COLO668 (cell line): Measurements from ENCODE around the gene IGF2.
A peak's percentile ranks its signal among the peaks of the same experiment; 100 is the strongest.

Experiments
- DNase-seq: peaks from one replicate; lab custom pipeline; 2025; ENCODE audit not compliant: unreplicated experiment; lab: John Stamatoyannopoulos, UW

The IGF2 gene

DNA sequence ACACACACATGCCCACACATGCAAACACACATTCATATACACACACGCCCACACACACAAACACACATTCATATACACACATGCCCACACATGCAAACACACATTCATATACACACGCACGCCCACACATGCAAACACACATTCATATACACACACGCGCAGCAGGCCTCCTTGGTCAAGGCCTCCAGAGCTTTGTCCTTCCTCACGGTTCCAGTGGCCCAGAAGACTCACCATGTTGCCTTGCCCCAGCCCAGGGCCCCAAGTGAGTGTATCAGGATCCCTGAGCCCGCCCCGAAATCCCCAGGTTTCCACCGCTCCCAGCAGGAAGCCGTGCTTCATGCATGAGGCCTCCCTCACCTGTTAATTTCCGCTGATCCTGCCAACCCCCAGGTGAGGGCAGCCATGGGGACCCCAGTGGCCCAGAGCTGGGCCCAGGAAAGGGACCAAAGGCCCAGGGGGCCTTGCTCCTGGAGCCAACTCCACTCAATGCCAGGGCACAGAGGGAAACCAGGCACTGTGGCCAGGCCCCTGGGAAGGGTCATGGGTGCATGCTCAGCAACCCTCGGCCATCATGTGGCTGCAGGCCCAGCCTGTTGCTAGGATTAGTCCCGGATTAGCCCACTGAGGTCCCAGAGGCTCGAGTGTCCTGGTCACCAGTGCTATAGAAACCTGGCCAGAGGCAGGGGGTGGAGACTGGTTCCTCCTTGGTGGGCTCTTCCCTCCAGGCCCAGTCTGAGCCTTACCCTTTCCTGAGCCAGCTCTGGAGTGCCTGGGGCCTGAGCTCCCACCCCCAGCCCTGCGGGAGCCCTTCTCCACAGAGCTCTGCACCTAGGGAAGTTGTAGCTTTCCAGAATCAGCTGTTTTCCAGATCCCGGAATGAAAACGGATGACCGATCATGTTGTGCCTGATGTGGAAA, 34.4 kb downstream of the IGF2 start:
- no peak for DNase-seq

DNA sequence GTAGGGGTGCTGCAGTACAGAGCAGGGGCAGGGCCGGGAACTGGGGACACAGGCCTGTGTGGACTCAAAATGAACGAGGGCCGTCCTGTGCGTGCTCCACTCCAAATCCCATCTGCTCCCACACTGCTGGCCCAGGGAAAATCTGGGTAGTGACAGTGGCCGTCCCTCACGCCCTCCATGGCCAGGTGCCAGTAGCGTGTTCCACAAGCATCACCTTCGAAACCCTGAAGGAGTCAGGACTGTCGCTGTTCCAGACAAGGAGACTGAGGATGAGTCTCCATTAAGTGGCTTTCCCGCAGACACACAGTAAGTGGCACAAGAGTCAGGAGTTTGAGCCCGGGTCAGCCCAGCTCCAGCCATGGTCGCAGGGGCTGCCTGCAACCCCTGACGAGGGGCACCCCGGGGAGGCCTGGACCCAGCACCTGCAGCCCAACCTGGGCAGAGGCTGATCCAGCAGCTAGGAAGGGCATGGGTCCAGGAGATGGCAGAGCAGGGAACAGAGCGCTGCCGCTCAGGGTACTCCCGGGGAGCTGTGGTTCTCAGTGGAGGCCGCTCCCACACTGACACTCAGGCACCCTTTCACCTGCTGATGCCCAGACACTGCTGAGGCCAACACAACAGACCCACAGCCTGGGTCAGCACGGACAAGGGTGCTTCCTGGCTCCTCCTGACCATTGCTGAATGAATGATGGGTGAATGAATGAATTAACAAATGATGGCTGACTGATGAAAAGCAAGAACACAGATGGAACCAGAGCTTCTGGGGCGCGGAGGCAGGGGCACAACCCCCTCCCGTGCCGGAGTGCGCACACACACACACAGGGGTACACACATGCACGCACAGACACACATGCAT, 35.3 kb downstream of the IGF2 start:
- DNase-seq, result no peak

DNA sequence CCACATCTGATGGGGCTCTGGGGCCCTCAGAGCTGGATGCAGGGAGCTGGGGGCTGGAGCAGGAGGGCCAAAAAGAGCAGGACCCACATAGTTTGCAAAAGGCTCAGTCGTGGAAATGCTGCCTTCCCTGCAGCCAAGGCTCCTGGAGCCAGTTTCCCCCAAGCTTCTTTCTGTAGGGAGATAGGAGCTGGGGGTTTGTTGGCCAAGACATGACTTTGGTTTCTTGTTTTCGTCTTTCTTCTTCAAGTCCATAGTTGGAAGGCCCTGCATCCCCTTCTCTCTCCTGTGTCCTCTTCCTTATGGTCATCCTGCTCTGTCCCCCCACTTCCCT, 36.3 kb downstream of the IGF2 start:
- DNase-seq, result no peak

DNA sequence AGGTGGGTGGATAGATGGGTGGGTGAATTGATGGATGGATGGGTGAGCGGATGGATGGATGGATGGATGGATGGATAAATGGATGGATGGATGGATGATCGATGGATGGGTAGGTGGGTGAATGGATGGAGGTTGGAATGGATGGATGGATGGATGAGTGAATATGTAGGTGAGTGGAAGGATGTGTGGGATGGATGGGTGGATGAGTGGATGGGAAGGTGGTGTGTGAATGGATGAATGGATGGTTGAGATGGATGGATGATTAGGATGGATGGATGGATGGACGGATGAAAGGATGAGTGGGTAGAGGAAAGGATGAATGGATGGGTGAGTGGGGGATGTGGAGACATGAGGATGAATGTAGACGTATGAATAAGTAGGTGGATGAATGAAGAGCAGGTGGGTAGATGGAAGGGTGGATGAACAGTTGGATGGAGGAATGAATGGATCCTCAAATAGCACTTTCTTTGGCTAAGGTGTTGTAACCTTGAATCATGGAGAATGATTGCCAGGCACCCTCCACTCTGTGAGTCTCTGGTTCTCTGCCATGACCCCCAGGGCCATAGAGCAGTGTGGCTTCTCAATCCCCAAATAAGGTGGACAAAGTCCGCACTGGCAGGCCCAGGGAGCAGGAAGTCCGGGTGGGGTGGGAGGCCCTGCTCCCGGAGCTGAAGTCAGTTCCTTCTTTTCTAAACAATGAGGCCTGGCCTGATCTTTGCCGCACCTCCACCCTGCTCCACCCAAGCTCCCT, 36.9 kb downstream of the IGF2 start:
- DNase-seq, result no peak

DNA sequence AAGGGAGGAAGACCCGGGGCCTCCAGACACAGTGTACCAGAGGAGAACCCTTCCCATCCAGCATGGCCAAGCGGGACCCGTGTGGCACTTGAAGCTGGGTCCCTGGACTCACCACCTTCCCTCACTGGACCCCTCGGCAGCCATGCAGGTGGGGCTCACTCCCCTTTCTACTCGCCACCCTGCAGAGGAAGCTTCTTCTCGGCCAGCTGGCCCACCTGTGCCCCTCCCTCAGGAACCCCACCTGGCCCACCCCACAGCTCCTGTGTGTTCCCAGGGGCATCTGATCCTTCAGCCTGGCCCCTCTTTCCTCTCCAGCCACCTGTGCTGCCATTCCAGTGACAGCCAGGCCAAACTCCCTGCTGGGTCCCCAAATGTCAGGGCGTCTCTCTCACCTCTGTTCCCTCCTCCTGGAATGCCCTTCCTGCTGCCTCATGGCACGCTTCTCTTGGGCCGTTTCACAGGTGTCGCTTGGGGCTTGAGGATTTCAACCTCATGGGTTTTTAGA, 38.0 kb downstream of the IGF2 start:
- DNase-seq, result no peak

DNA sequence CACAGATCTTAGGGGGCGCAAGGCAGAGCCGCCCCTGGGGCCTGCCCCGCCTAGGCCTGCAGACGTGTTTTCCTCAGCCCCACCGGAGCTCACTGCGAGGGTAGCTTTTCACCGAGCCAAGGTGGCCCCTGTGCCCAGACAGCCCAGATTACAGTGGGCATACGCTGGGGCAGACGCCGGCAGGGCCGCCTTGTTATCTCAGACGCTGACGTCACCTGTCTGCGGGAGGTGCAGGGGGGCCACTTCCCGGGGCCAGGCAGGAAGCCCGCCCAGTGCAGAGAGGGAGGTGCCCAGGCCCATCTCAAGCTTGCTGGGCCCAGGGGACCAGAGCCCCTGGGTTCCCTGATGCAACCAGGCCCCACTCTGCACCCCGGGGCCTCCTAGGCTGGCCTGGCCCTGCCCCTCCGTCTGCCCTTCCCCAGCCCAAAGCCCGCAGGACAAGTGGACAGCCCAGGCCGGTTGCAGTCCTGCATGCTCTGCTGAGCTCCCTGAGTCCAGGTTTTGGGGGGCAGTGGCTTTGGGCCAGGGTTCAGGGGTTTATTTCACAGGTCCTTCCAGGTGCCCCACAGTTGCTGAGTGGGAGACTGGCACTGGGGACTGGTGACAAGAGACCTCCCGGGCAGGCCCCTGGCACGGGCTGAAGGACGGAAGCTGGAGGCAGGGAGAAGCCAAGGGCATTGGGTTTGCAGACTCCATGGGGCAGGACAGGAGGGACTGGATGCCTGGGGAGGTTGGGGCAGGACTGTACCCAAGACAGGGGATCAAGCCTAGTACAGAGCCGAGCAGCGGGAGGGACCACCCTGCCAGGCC, 38.6 kb downstream of the IGF2 start:
- no peak for DNase-seq

DNA sequence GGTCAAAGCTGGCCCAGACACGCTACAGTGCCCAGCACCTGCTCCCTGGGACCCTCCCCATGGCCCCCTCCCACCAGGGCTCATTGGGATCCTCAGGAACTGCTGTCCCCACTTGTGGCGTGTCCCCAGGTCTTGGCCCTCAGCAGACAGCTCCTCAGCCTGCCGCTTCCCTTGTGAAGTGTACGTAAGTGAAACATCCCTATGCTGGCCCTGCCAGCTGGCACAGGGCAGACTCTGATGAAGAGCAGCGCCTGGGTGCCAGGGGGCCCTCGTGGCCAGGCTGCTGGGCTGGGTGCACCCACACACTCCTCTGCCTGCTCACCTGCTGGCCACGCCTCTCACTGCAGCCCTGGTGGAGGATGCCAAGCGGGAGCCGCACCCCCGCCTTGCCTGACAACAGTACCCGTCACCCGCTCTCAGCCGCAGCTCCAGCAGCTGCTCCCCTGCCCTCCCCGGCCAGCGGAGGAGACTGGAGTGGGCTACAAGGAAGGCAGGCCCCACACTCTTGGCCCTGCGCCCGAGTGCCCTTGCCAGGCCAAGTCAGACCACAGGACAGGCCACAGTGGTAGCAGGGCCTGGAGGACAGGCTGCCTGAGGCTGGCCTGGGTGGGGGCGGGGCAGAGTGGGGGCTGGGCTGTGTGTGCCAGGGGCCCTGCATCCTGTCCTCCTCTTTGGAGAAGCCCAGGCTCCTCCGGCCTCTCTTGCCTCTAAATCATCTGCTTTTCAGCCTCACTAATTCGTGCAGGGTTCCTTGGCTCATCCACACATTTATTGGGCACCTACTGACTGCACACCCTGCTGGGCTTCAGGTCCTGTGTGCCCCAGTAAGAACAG, 39.5 kb downstream of the IGF2 start:
- peak; percentile 31 for DNase-seq

DNA sequence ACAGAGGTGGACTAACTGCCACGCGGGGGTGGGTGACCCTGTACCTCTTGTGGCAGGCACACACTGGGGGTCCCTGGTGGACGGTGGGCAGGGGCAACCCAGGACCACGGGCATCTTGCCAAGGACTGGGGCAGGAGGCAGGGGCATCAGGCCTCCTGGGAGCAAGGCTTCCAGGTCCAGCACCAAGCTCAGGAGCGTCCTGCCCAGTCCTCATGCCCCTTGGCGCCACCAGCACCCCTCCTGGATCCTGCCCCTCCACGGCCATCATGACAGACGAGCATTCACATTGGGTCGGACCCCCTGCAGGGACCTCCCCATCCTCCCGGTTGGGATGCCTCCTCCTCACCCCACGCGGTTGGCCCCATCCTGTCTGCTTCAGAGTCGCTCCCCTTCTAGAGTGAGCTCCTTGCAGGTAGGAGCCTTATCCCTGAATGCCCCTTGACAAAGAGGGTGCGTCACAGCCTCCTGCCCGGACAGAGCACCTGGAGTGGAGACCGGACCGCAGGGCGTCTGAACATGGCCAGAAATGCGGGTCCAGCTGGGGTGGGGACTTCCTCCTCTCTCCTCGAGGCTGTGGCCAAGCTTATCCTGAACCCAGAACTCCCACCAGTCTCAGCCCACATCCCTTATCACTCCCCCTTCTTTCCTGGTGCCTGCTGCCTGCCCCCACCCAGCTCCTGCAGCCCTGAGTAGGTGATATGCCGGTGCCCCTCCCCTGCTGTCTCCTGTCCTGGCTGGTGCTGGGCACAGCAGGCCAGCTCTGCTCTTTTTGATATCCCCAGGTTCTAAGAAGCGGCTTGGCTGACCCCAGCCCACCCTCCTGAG, 40.3 kb downstream of the IGF2 start:
- DNase-seq, result no peak

DNA sequence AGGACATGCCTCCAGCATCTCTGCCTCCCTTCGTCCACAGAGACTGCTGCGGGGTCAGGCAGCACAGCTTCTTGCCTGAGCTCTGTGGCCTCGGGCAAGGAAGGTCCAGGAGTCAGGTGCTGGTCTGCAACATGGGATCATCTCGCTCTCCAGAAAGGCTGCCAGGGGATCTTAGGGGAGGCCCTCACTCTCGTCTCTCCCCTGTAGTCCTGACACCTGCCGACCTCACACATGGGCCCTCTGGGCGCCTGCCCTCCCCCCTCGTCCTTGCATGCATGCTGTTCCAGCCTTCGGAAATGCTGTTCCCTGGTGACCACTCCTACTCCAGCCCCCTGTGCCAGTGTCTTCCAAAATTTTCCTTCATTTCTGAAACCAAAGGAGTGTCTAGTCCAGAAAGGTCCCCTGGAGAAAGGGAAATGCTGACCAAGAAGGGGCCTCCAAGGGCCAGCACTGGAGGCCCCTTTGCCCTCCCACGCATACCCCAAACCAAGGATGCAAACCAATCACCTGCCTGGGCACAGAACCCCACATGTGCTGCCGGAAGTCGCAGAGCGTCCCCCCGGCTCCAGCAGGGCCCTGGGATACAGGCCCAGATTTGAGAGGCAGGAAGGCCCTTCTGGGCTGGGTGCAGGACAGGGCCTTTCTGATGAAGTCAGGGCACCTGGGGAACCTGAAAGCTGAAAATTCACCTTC, 41.0 kb downstream of the IGF2 start:
- no peak for DNase-seq

DNA sequence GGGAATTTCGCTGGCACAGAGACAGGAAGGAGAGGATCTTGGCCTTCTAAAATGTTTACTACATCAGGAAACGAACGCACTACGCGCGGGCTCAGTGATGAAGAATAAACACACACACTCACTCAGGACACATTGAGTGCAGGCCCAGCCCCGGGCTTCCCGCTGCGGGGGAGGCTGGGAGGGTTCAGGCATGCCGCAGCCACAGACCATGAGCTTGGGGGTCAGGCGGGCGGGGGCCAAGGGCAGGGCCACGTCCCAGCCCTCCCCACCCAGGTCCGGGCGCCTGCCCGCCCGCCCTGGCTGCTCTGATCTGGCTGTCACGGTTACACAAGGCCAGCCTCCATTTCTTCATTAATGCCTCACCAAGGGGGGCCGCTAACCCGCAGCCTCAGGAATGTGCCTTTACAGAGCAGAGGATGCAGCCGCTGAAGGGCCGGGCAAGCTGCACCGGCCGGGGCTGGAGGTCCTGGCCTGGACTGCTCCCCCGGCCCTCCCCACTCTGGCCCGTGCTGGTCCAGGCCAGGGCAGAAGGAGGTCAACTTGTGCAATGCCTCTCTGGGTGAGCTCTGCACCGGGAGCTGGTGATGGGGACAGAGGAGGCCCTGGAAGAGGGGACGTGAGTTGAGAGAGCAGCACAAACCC, 41.7 kb downstream of the IGF2 start:
- DNase-seq, result no peak

DNA sequence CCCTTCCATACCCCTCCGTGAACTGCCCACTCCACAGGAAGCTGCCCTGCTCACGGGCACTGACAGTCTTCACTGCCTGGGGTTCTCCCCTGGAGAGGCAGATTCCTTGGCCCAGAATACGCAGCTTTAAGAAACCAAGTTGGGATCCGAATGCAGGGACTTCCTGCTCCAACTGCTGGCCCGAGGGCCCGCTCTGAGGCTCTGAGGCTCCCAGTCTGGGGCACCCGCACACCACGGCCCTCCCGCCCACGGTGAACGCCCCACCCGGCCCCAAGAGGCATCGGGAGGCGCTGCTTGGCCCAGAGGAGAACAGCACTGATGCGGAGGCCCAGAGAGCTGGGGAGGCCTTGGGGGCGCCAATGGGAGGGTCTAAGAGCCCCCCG, 42.3 kb downstream of the IGF2 start:
- DNase-seq, result no peak

DNA sequence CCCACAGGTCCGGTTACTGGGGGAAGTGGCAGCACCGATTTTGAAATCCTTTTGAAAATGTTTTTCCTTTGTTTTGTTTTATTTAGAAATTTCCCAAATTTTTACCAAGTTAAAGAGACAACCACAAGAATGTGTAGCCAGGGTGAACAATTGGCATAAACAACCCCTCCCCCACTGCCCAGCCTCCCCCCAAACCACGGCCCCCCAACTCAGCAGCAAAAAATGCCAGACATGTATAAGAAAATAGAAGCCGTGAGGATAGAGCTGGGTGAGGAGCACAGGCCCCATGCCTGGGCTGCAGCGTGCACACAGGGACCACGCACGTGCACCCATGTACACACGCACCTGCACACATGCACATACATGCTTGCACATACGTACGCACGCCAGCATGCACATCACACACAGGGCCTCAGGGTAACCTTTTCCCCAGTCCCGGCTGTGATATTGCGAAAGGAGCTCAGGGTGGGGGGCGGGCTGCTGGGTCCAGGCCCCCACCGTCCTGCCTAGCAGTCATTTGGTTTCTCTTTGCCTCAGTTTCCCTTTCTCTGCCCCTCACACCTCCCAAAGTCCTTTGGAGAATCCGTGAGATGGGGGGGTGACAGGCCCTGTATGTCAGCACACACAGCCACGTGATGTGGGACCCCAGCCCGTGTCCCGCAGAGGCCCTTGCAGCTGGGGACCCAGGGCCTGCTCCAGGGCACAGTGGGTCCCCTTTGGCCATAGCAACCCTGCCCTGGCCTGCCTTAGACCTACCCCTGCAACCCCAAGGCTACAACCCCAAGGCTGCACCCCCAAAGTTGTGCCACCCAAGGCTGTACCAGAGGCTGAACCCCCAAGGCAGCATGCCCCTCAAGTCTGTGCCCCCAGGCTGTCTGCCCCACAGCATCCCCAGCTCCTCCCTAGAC, 42.9 kb downstream of the IGF2 start:
- no peak for DNase-seq

DNA sequence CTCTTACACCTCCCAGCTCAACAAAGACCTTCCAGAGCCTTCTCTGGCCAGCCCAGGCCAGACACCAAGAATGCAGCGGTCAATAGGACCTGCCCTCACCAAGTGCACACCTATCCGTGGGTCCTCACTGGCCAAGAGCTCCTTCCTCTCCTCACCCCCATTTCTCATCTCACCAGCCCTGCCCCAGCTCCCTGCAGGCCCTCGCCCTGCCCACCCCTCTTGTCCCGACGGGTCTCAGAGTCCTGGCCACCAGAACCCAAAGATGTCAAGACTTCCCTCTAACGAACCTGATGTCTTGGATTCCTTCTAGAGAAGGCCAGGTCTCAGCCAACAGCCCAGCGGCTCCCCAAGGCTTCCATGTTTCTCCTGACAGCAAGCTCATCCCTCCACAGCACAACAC, 43.6 kb downstream of the IGF2 start:
- no peak for DNase-seq

DNA sequence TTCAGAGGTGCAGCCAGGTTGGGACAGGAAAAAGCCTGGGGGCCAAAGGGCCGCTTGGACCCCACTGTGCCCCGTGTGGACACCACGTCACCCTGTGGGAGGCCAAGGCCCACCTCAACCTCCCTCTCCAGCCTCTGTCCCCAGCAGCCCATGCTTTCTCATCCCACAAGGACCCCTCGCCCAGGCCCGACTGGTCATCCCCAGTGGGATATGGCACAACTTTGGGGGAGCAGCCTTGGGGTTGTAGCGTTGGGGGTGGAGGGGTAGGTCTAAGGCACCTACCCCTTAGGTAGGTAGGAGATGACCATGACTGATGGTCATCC, 44.0 kb downstream of the IGF2 start:
- DNase-seq, result no peak

DNA sequence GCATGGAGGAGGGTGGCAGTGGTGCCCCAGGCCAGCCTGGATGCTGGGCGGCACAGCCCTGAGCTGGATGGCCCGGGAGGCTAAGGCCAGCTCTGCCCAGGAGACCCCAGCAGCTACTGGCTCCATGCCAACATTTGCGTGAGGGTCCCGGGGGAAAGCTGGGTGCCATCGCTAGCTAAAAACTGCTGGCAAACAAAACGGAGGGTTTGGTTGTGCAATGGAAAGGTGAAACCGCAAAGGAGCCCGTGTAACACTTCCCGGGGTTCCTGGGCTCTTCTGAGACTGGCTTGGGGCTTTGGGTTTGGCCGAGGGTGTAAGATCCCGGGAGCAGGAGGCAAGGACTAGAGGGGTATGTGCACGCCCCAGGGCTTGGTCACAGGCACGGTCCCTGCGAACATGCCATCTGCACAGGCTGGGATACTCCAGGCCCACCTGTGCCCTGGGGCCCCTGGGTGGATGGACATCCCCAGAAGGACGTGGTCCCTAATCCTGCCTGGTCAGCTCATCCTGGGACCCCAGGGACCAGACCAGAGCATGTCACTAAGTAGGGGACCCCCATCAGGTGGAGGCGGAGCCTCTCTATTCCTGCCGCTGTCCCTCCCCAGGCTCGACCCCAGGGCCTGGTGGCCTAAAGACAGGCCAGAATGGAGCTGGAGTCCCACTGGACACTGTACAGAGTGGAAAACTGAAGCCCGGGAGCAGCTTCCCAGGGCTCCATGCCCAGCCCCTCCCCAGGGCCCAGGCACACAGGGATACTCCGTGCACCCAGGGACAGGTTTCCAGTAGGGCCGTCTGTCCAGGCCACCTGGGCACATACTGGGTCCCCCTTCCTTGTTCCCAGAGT, 44.6 kb downstream of the IGF2 start:
- DNase-seq, result no peak
